ENCODE data around the gene LMF2. TPM values are rescaled to one million over a fixed set of nuclear protein-coding genes. Genes with fewer than 3 reads are reported as not detected.

Gene LMF2
- total RNA-seq, 4 donors from 2014 or later, result 35.4 to 65.0 (median 46.2) TPM

DNA sequence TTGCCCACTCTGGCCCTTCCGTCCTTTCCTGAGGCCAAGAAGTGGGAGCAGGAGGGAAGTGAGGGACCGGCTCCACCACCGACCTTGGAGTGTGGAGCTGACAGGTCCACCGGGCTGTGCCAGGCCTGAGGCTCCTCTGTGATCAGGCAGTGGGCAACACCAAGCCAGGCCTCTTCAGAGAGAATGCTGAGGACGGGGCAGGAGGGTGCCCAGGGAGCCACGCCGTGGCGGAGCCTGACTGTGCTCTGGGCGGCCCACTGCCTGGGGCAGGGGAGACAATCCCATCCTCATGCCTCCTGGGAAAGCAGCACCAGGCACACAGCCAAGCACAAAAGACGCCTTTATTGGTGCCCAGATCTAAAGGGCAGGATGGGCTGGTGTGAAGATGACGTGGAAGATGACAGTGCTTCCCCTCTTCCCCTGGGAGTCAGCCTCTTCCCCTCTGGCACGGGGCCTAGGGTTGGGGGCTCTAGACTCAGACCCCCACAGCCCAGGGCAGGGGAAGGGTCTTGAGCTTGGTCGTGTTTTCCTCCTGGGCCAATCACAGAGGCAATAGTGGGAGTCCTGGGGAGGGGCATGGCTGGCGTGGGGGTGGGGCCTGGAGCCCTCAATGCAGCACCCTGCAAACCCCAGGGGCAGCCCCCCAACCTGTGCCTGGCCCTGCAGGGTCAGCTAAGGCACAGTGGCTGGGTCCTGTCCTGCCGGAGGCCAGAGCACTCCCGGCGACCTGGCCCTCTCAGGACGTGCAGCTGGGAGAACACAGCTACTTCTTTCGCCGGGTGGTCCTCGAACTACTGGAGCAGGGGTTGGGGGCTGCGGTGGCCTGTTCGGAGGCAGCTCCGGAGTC, 4.7 kb downstream of the LMF2 start:
- peaks cover 15 to 51% (median 34%) of the 10 kb centered on the region in 3 donors for H3K4me1 ChIP-seq
- intact Hi-C loops (cut with DNase I), result no loop called here
- no peak for DNase-seq
- 81 to 89% methylated on average over 6 to 8 of the region's 24 CpGs for WGBS, 2 donors
- no peaks in the 10 kb centered on the region for H3K9me3 ChIP-seq
- no peak overlapping the region for H3K27ac ChIP-seq
- no peak for TF ChIP-seq POLR2A (IDR thresholded peaks at IDR 0.05)
- TF ChIP-seq, protein P1, sequence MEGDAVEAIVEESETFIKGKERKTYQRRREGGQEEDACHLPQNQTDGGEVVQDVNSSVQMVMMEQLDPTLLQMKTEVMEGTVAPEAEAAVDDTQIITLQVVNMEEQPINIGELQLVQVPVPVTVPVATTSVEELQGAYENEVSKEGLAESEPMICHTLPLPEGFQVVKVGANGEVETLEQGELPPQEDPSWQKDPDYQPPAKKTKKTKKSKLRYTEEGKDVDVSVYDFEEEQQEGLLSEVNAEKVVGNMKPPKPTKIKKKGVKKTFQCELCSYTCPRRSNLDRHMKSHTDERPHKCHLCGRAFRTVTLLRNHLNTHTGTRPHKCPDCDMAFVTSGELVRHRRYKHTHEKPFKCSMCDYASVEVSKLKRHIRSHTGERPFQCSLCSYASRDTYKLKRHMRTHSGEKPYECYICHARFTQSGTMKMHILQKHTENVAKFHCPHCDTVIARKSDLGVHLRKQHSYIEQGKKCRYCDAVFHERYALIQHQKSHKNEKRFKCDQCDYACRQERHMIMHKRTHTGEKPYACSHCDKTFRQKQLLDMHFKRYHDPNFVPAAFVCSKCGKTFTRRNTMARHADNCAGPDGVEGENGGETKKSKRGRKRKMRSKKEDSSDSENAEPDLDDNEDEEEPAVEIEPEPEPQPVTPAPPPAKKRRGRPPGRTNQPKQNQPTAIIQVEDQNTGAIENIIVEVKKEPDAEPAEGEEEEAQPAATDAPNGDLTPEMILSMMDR (IDR thresholded peaks at IDR 0.05), result no peak
- peaks cover 7 to 42% (median 15%) of the 10 kb centered on the region in 3 donors for H3K36me3 ChIP-seq
- no peaks in the 10 kb centered on the region for H3K27me3 ChIP-seq
- H3K4me3 ChIP-seq, result no peak overlapping the region

DNA sequence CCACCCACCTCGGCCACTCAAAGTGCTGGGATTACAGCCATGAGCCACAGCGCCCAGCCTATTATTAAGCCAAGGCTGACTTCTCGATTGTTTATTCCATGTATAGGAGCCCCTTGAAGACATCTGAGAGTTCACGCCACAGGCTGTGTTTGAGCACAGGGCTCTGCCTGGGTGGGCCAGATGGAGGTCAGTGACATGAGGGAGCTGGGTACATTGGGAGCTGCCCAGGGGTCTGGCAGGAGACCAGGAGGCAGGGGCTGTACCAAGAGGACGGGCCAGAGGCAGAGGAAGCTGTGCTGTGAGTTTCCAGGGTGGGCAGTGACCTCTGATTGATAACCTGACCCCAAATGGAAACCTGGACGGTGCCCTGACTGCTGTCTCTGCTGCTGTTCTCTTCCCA, 5.4 kb downstream of the LMF2 start:
- Histone ChIP-seq H3K27ac (no peak overlapping the region), H3K36me3 (peaks cover 7 to 42% (median 15%) of the 10 kb centered on the region in 3 donors), H3K27me3 (no peaks in the 10 kb centered on the region), H3K4me1 (peaks cover 15 to 56% (median 35%) of the 10 kb centered on the region in 3 donors), H3K4me3 (no peak overlapping the region), H3K9me3 (no peaks in the 10 kb centered on the region)
- intact Hi-C loops (cut with DNase I), result no loop called here
- WGBS, 2 donors, result 80 to 96% methylated on average over 3 to 5 of the region's 6 CpGs
- DNase-seq, result no peak
- TF ChIP-seq POLR2A (IDR thresholded peaks at IDR 0.05), result no peak
- TF ChIP-seq, protein P1 (IDR thresholded peaks at IDR 0.05), result no peak

DNA sequence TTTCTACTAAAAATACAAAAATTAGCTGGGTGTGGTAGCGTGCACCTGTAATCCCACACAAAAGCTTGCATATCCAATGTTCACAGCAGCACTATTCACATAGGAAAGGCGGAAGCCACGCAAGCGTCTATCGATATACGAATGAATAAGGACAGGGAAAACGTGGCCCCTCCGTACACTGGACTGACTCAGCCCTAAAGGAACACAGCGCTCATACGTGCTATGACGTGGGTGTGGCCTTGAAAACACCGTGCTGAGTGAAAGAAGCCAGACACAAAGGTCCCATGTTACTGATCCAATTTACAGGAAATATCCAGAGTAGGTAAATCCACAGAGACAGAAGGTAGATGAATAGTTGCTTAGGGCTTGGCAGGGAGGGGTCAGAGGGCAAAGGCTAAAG, 7.0 kb downstream of the LMF2 start:
- no peak overlapping the region for H3K27ac ChIP-seq
- H3K27me3 ChIP-seq, result no peaks in the 10 kb centered on the region
- no peak for TF ChIP-seq POLR2A (IDR thresholded peaks at IDR 0.05)
- TF ChIP-seq, protein P1 (IDR thresholded peaks at IDR 0.05), result no peak
- peaks cover 0 to 42% (median 19%) of the 10 kb centered on the region in 3 donors for H3K4me1 ChIP-seq
- WGBS, 2 donors, result 84 to 86% methylated on average over 12 of the region's 12 CpGs
- intact Hi-C loops (cut with DNase I), result no loop called here
- no peak for DNase-seq
- H3K9me3 ChIP-seq, result no peaks in the 10 kb centered on the region
- H3K36me3 ChIP-seq, result peaks cover 3 to 33% (median 10%) of the 10 kb centered on the region in 3 donors
- H3K4me3 ChIP-seq, result no peak overlapping the region

DNA sequence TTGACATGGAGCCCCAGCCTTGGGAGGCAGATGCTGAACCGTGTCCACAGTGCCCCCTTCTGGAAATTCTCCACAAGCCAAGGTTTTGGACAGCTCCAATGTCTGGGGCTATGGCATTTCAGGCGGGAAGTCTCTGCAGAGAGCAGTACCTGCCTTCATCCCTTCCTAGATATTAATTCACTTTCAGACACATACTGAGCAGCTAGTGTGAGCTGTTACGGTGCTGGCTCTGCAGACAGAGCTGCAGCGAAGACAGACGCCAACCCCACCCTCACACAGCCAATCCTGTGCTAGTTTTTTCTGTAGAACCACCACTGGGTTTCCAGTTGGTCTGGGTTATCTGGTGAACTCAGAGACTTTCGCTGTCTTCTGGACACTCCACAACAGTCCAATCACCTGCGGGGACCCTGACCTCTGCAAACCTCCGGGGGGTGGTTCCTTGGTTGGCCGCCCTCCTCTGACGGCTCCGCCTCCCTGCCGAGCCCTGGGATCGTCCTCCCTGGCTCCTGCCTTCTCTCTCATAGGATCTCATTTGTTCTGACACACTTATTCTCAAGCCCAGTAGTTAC, 9.1 kb downstream of the LMF2 start:
- Histone ChIP-seq H3K27ac (peak overlapping the region in 3 of 4 donors; percentile 32 to 41 (median 40)), H3K36me3 (peaks cover 0 to 15% (median 0%) of the 10 kb centered on the region in 3 donors), H3K4me3 (no peak overlapping the region), H3K4me1 (peaks cover 0 to 28% (median 9%) of the 10 kb centered on the region in 3 donors), H3K27me3 (no peaks in the 10 kb centered on the region), H3K9me3 (no peaks in the 10 kb centered on the region)
- 17 to 30% methylated on average over 10 to 12 of the region's 13 CpGs for WGBS, 2 donors
- intact Hi-C loops (cut with DNase I), result no loop called here
- DNase-seq, result no peak
- TF ChIP-seq, protein P1 (IDR thresholded peaks at IDR 0.05), result peak; percentile 47 to 75 (median 63)
- TF ChIP-seq POLR2A (IDR thresholded peaks at IDR 0.05), result no peak

DNA sequence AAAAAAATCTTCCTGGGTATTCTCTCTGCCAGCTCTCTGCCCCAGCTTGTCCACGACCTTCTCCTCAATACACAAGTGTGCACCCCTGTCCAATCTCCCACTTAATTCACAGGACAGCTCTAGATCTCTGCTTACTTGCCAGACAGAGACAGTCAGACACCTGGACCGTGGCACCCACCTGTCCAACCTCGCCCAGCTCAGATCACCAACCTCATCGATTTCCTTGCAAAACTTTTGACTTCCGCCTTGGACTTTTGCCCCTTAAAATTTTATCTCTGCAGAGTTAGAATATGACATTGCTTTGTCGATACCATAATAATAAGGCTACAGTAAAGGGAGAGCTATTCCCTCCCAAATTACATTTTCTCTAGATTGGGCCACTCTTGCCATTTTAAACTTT, 10.4 kb downstream of the LMF2 start:
- H3K4me3 ChIP-seq, result no peak overlapping the region
- no peaks in the 10 kb centered on the region for H3K27me3 ChIP-seq
- peaks cover 0 to 2% (median 0%) of the 10 kb centered on the region in 3 donors for H3K36me3 ChIP-seq
- whole genome bisulfite sequencing, 2 donors, result 66 to 72% methylated on average over 6 of the region's 6 CpGs
- intact Hi-C loops (cut with DNase I), result no loop called here
- no peak for DNase-seq
- no peak overlapping the region for H3K27ac ChIP-seq
- H3K9me3 ChIP-seq, result no peaks in the 10 kb centered on the region
- no peak for TF ChIP-seq POLR2A (IDR thresholded peaks at IDR 0.05)
- TF ChIP-seq, protein P1 (IDR thresholded peaks at IDR 0.05), result no peak
- peaks cover 0 to 28% (median 9%) of the 10 kb centered on the region in 3 donors for H3K4me1 ChIP-seq

Measured in esophagus squamous epithelium (tissue), 5 donors.